G401 (cell line): ENCODE measurements around the gene HLF. TPM values are rescaled to one million over a fixed set of nuclear protein-coding genes. Genes with fewer than 3 reads are reported as not detected.

Experiments
- DNase-seq: peaks from one replicate; pipeline ENCODE4 v3.0.0-alpha.2; 2015; ENCODE audit warnings: low spot score
- in situ Hi-C: cut with HindIII; loops from 2 replicates; pipeline ENCODE4 v1.10.0; 2016; ENCODE audit warnings: low sequenced_read_pairs, mixed read lengths
- total RNA-seq: library from RNA; depleted of rRNA; stranded (reverse); fragments of >200 nt; shearing (Covaris generic); gene quantifications from 2 replicates; pipeline ENCODE4 v1.2.3, GENCODE V29; 2014

Gene HLF
- total RNA-seq, 1 experiment from 2014 or later: 0.95 TPM

DNA sequence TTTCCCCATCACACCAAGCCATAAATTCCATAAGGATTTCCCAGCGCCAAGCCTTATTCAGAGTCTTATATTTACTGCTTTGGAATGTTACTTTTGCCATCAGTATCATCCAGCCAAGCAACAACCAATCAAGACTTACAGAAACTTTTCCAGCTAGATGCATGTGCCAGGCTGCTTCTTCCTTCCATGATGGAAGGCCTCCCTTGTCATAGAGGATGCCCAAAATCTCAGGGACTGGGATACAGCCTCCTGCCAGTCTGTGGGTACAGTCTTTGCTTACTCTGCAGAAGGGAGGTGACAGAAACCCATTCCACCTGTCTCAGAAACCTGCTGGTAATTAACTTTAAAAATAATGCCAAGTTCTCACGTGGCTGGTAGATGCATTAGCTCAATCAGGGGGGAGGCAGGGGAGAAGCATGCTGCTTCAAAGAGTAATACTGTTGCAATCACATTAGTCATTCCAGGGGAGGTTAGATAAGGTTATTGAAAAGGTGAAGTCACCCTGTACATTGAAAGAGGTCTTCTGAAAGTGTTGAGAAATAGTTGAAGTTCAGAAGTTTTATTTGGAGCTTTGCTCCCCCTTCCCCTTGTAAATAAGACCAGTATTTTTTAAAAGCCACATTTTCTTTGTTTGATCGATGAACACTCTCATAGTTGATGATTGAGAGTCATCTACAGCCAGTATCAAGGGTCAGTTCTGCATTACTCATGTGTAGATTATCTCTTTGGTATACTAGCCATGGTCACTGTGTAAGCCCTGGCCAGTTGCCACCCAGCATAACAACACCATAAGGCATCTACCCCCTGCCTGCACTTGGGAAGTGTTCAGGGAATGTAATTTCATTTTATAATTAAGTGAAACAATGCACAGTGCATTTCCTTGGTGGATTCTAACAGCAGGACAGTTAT, 22.2 kb downstream of the HLF start:
- peak; percentile 82 for DNase-seq
- in situ Hi-C loops: no loop called here

DNA sequence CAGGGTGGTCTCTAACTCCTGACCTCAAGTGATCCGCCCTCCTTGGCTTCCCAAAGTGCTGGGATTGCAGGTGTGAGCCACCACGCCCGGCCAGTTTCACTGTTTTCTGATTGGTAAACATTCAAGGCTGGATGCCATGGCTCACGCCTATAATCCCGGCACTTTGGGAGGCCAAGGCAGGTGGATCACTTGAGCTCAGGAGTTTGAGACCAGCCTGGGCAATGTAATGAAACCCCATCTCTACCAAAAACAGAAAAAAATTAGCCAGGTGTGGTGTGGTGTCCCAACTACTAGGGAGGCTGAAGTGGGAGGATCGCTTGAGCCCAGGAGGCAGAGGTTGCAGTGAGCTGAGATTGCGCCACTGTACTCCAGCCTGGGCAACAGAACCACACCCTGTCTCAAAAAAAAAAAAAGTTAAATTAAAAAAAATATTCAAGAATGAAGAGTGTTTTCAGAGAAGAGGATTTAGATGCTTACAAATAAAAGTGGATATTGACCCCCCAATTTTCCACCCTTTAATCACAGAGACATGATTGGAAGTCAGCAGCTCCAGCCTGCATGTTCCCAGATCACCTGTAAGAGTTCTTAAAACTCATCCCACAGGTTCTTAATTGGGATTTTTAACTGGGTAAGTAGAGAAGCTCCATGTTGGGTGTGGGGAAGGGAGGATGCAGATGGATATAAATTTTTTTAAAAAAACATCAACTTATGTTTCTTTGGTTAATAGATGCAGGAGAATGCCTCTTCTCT, 23.8 kb downstream of the HLF start:
- no peak for DNase-seq
- in situ Hi-C loops: no loop called here

- no peak for DNase-seq
- in situ Hi-C loops: no loop called here
These were observed 24.3 kb downstream of the HLF start for GRCh38 chr17:55289106-55289446.

GRCh38 chr17:55289978-55290377, 25.2 kb downstream of the HLF start:
- in situ Hi-C loops: no loop called here
- DNase-seq: no peak

DNA sequence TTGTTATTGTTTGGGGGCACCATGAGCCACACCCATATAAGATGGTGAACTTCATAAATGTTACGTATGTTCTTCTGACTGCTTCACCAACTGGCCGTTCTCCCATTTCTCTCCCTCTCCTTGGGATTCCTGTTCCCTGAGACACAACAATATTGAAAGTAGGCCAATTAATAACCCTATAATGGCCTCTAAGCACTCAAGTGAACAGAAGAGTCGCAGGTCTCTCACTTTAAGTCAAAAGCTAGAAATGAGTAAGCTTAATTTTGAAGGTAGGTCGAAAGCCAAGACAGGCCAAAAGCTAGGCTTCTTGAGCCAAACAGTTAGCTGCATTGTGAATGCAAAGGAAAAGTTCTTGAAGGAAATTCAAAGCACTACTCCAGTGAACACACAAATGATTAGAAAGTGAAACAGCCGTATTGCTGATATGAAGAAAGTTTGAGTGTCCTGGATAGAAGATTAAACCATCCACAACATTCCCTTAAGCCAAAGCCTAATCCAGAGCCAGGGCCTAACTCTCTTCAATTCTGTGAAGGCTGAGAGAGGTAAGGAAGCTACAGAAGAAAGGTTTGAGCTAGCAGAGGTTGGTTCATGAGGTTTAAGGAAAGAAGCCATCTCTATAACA, 25.8 kb downstream of the HLF start:
- in situ Hi-C loops: no loop called here
- DNase-seq: no peak

DNA sequence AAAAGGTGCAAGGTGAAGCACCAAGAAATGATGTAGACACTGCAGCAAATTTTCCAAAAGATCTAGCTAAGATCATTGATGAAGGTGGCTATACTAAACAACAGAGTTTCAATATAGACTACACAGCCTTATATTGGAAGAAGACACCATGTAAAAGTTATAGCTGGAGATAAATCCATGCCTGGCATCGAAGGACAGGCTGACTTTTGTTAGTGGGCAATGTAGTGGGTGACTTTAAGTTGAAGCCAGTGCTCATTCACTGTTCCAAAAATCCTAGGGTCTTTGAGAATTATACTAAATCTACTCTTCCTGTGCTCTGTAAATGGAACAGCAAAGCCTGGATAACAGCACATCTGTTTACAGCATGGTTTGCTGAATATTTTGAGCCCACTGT, 26.4 kb downstream of the HLF start:
- in situ Hi-C loops: no loop called here
- DNase-seq: no peak

GRCh38 chr17:55292094-55292493, 27.3 kb downstream of the HLF start:
- no peak for DNase-seq
- in situ Hi-C loops: no loop called here

GRCh38 chr17:55294042-55294751, 29.4 kb downstream of the HLF start:
- in situ Hi-C loops: no loop called here
- no peak for DNase-seq

GRCh38 chr17:55295411-55296170, 30.8 kb downstream of the HLF start:
- DNase-seq: peak; percentile 79
- in situ Hi-C loops: no loop called here

DNA sequence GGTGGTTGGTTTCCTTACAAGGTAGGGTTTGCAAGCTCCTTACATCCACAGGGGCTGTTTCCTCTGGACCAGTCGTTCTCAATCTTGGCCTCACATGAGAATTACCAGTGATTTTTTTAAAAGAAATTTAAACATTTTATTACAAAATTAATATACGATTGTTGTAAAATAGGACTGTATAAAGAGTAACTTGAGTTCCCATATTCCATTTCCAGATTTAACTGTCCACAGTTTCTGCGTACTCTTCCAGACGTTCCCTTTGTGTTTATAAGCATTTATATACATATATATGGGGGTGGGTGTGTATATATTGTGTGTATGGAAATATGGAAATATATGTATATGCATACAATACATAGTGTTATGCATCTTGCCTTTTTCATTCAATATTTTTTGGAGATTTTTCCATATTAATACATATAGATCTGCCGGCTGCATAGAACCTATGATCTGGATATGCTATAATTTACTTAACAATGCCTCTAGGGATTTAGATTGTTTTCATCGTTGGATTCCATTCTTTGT, 31.5 kb downstream of the HLF start:
- in situ Hi-C loops: no loop called here
- no peak for DNase-seq

GRCh38 chr17:55296699-55297098, 31.9 kb downstream of the HLF start:
- no peak for DNase-seq
- in situ Hi-C loops: no loop called here

GRCh38 chr17:55298111-55298730, 33.5 kb downstream of the HLF start:
- in situ Hi-C loops: no loop called here

DNA sequence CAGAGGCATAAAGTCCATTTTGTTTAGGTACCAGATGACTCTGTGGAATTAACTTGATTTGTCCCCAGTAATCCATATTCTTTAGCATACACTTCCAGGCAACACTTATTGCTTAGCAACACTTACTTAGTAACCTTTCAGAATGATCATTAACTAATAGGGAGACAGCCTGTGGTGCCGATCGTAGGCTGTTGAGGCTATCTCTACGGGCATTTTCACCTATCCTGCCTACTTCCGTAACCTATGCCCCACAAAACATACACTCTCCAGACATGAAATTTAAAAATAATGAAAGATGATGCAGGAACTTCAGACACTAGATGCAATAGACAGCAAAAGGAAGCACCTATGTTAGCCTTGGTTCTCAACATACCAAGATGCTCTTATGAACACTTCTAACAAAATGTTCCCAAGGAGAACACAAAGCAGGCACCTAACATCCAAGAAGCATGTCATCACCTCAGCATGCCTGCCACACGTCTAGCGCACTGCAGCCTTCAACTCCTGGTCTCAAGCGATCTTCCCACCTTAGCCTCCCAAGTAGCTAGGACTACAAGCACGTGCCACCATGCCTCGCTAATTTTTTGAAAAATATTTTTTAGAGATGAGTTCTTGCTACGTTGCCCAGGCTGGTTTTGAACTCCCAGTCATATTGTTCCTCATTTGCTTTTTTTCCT, 34.5 kb downstream of the HLF start:
- no peak for DNase-seq
- in situ Hi-C loops: no loop called here

More at GRCh38 chr17:55298111-55298730, 33.5 kb downstream of the HLF start:
- DNase-seq: no peak

- in situ Hi-C loops: no loop called here
- DNase-seq: no peak
These were observed 35.1 kb downstream of the HLF start for GRCh38 chr17:55299890-55300289.

DNA sequence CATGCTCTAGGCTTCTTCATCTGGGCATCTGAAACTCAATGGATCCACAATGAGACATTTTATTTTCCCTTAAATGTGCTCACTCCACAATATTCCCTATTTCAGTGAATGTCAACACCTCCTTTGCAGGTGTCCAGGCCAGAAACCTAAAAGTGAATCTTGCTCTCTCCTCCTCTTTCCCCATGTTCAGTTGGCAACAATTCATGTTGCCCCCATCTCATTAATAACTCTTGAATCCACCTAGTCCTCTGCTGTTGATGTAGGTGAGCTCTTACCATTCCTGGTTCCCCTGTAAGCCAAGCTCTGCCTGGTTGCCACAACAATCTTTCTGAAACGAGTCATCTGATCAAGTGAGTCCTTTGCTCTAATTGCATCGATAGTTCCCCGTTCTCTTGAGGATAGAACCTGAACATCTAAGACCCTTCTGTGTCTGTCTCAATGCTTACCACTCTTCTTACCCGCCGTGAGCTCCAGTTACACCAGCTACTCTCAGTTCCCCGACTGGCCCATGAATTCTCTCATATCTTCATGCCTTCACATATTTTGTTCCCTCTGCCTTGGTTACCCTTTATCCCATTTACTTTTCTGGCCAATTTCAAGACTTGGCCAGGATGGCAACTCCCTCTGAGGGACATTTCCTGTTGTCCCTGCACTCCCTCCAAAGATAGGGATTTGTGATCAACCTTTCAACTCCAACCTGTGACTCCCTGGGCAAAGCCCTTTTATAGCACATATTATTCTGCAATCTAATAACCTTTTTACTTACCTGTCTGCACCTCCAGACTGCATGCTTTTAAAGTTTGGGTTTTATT, 35.9 kb downstream of the HLF start:
- in situ Hi-C loops: no loop called here
- DNase-seq: no peak

- in situ Hi-C loops: no loop called here
- peak; percentile 27 for DNase-seq
These were observed 37.0 kb downstream of the HLF start for GRCh38 chr17:55301521-55302406.
